CD4-positive, alpha-beta T cell treated with Interleukin-15 for 4 hours (primary cell): Measurements from ENCODE around the gene PLBD2.
A peak's percentile ranks its signal among the peaks of the same experiment; 100 is the strongest.

Source experiments
- DNase-seq: peaks from one replicate; pipeline ENCODE4 v3.0.0-alpha.2; 2020; ENCODE audit warnings: low spot score

Gene PLBD2

DNA sequence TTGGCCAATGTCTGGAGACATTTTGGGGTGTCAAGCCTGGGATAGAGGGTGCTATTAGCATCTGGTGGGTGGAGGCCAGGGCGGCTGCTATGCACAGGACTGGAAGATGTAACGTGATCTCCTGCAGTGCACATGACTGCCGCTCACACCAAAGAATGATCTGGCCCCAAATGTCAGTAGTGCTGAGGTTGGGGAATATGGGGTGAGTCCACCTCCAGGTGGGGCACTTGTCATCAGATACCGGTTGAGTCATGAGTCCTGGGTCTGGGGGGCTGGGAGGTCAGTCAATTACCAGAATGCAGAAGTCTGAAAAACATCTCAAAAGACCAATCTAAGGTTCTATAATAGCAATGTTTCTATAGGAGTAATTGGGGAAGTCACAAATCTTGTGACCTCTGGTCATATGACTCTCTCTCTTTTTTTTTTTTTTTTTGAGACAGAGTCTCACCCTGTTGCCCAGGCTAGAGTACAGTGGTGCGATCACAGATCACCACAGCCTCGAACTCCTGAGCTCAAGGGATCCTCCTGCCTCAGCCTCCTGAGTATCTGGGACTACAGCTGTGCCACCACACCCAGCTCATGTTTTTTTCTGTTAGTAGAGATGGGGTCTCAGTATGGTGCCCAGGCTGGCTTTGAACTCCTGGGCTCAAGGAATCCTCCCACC lies 57.8 kb downstream of the PLBD2 start:
- DNase-seq = no peak

DNA sequence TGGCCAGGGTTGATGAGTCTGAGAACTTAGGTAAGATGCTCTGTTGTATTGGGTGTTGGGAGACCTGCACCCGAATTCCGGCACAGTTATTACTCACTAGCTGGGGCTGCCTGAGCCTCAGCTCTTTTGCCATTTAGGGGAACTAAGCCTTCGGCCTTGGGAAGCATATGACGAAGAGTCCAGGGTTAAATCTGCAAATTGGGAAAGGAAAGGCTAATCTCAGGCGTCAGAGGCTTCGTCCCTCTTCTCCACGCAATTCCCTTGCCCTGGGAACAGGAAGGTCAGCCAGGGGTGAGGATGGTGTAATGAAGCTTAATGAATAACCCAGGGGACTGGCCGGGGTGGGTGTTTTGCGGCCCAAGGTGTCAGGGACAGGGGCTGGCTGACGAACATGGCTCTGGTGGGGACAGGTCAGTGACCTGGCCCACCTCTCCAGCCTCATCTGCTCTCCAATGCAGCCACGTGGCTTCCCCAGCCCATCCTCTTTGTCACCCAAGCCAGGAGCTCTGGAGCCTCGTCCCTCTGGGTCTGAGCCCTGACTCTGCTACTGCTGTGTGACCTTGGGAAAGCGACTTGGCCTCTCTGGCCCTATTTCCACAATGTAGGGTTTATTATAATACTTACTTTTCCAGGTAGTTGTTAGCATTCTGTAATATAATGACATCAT lies 60.0 kb downstream of the PLBD2 start:
- no peak for DNase-seq

DNA sequence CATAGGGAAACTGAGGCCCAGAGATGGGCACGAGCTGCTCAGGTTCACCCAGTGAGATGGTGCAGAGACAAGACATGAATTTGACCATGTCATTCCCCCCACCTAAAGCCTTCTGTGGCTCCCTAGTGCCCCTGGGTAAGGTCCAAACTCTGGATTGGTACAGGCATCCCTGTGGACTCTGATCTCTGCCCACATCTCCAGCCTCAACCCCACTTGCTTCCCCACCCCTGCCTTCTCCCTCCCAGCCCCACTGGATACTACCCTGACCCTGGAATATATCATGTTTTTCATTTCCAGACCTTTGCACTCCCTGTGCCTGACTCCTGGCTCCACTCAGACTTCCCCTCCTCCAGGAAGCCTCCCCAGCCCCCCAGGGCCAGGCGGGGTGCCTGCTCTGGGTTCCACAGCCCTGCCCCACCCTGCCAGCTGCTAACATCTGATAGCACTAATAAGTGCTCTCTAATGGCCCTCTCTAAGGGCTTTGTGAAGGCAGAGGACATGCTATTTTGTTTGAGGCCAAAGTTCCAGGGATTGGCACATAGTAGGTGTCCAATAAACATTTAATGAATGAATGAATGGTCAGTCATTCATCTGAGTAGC lies 62.7 kb downstream of the PLBD2 start:
- no peak for DNase-seq

DNA sequence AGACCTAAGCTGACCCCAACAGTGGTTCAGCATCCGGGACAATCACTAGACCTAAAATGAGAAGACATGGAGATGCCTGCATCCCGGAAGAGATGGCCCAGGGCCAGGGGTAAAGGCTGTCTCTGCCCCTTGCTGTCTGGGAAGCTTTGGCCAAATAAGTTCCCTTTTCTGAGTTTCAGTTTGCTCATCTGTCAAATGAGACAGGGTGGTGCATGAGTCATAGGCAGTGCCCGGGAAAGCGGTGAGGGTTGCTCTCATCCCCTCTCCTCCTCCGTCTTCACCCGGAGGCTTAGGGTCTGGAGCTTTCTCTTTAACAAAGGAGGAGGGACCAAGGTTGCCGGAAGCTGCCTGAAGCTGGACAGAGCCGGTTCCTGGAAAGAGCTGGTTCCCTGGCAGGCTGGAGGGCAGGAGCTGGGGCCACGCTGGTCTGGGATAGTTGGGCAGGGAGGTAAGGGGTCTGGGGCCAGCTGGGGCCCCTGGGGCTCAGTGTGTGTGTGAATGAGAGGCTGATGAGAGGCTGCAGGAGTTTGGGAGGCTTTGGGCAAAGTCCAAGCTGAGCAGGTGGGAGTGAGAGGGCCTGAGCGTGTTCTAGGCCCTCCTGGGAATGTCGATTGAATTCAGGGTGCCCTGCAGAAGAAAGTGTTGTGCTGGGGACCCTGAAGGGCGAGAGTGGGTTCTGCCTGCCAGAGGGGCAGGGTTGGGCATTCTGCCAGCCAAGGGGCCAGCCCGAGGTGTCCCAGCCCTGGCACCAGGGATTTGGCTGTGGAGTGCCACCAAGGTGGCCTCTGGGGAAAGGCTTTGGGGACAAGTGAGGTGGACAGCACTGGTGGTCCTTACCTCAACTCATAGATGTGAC lies 63.9 kb downstream of the PLBD2 start, which contains the start of gene SDSL:
Gene SDSL, plus strand, starts transcription at position 351 of the 856 bp plus-strand sequence. CDS start 5,603 bp downstream, outside the sequence.
- DNase-seq = peak; percentile 19

GRCh38 chr12:113422886-113423669 lies 64.7 kb downstream of the PLBD2 start:
- no peak for DNase-seq

- DNase-seq = no peak
Measured at GRCh38 chr12:113424456-113424855, 66.1 kb downstream of the PLBD2 start.

DNA sequence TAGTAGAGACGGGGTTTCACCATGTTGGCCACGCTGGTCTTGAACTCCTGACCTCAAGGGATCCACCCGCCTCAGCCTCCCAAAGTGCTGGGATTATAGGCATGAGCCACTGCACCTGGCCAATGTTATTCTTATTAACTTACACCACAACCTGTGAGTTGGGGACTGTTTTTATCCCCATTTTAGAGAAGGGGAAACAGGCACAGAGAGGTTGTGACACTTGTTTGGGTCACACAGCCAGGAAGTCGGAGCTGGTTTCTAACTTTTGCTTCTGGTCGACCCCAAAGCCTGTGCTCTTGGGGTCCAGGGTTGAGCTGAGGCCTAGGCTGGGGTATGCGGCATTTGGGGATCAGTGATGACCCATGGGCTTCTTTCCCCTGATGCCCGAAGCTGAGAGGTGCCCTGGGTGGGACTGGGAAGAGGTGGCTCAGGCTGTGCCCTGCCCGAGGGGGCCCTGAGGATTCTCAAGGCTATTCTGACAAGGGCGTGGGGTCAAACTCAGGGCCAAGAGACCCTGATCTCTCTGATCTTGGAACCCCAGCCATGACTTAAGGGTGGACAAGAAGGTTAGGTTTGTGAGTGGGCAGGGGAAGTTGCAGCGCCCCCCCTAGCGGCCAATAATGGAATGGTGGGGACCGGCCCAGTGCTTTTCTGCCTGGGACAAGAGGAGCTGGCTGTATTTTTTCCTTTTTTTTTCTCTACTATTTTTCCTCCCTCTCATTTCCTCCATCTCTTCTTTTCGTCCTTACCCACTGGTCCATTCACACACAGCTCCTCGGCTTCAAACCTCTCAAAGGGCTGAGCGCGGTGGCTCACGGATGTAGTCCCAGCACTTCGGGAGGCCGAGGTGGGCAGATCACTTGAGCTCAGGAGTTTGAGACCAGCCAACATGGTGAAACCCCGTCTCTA lies 66.8 kb downstream of the PLBD2 start:
- peak; percentile 43 for DNase-seq

- no peak for DNase-seq
Measured at GRCh38 chr12:113425960-113426453, 67.6 kb downstream of the PLBD2 start.

DNA sequence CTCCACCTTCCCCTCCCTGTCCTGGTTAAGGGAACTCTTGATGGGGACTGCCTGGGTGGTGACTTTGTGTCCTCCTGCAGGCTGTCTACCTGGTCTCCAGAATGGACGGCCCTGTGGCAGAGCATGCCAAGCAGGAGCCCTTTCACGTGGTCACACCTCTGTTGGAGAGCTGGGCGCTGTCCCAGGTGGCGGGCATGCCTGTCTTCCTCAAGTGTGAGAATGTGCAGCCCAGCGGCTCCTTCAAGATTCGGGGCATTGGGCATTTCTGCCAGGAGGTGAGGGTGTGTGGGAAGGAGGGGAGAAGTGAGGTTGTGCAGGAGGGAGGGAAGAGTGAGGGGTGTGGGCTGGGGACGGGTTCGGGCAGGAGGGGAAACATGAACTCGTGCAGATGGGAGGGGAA lies 69.5 kb downstream of the PLBD2 start:
- no peak for DNase-seq

- no peak for DNase-seq
Measured at GRCh38 chr12:113428482-113428881, 70.1 kb downstream of the PLBD2 start.

DNA sequence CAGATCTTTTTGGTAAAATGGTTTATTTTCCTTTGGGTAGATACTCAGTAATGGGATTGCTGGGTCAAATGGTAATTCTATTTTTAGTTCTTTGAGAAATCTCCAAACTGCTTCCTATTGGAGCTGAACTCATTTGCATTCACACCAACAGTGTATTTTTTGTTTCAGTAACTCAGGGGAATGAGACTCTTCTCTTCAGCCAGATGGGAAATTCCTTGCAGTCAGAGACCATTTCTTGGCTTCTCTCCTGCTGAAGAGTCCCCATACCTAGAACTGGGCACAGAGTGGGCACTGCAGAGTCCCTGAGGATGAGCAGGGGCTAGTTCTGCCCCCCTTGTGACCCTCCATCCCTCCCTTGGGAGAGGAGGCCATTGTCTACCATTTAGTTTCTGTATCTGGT lies 74.6 kb downstream of the PLBD2 start:
- no peak for DNase-seq

GRCh38 chr12:113435367-113435766 lies 77.0 kb downstream of the PLBD2 start:
- no peak for DNase-seq

- DNase-seq = no peak
Measured at GRCh38 chr12:113436586-113436985, 78.2 kb downstream of the PLBD2 start.

DNA sequence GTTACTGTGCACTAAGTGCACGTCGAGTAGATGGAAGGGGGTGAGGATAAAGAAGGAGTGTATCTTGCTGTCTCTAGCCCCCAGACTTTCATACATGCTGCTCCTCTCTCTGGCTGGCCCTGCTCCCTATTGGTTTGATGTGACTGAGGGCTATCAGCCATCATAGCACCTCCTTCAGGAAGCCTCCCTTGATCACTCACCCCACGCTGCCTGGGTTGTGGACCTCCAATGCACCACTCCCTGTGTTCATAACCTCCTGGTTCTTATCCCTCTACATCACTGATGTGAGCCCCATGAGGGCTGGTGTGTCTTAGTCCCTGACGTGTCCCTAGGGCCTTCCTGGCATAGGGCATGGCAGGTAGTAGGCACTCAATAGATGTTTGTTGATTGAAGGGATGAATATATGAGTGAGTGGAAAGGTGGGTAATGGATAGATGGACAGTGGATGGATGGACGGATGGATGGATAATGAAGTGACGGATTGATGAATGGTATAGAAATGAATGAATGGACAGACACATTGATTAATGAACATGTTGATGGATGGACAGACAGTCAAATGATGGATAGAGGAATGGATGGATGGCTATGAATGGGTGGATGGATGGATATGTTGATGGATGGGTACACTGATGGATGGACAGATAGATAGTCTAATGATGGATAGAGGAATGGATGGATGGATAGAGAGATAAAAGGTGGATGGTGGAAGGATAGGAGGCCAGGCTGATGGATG lies 78.8 kb downstream of the PLBD2 start:
- DNase-seq = no peak

- no peak for DNase-seq
Measured at GRCh38 chr12:113437729-113438100, 79.3 kb downstream of the PLBD2 start.

GRCh38 chr12:113438523-113439300 lies 80.3 kb downstream of the PLBD2 start:
- DNase-seq = no peak

DNA sequence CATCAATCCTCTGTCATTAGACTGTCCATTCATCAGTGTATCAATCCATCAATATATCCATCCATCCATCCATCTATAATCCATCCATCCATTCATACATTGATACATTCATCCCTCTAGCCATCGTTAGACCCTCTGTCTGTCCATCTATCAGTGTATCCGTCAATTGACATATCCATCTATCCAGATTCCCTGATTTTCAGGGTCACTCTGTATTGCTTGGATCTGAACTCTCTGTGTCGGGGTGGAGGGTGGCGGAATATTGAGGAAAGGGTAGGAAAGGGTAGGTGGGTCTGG lies 80.9 kb downstream of the PLBD2 start:
- DNase-seq = no peak

DNA sequence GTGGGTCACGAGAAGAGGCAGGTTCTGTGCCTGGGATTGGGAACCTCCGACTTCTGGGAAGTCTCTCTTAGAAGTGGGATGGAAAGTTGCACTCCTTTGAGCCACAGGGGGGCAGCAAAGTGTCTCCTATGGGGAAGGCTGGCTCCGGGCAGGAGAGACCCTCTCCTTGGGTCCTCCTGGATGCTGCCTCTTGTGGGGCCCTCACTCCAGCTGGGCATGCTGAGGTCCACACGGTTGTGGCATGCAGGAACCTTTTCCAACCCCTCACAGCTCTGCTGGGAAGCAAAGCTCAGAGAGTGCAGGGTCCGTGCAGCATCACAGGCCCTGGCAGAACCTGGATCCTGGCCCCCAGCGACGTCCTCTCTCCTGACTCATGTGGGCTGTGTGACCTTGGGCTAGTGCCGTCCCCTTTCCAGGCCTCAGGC lies 81.2 kb downstream of the PLBD2 start:
- no peak for DNase-seq

DNA sequence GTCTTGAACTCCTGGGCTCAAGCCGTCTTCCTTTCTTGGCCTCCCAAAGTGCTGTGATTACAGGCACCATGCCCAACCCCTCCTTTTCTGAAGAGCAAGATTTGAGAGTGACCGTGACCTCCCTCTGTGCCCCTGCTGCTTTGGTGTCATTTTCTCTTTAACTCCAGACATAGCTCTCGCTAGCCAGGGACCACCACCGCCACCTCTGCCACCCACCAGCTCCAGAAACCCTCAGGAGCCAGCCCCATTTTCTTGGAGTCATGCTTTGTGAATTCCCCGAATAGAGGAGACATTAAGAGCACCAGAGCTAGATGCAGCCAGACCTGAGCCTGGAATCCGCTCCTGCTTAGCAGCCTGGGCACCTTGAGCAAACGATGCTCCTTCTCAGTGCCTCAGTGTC lies 81.9 kb downstream of the PLBD2 start:
- no peak for DNase-seq
